PC-9 (cell line): ENCODE data around the gene TRIM31.

Experiments
- EZH2 ChIP-seq: fragments of 200-600 bp; sonication (generic); IDR thresholded peaks from 2 replicates; pipeline ENCODE4 v1.8.0; 2017; ENCODE audit warnings: antibody characterized with exemption, low read depth
- TF ChIP-seq, protein P1 (sequence below): fragments of 200-600 bp; sonication (generic); conservative IDR thresholded peaks from 2 replicates; pipeline ENCODE4 v1.6.1; 2017; ENCODE audit warnings: mixed run types, antibody characterized with exemption, mild to moderate bottlenecking, moderate library complexity

DNA sequence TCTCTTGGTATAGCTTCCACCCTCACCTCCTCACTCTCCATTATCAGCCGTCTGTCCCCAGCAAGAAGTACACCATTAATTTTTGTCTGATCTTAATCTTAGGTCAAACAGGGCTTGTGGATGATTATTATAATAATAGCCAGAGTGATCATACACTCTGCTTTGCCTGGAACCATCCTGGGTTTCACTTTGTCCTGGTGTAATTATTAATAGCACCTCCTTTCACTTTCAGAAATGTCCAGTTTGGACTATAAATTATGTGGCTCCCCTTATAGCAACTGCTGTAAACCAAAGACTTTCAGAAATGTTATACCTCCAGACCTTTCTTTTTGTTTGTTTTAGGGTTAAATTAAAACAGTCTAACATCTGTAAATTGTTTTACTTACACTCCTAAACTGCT, 951 bp upstream of the TRIM31 start:
- TF ChIP-seq, protein P1, sequence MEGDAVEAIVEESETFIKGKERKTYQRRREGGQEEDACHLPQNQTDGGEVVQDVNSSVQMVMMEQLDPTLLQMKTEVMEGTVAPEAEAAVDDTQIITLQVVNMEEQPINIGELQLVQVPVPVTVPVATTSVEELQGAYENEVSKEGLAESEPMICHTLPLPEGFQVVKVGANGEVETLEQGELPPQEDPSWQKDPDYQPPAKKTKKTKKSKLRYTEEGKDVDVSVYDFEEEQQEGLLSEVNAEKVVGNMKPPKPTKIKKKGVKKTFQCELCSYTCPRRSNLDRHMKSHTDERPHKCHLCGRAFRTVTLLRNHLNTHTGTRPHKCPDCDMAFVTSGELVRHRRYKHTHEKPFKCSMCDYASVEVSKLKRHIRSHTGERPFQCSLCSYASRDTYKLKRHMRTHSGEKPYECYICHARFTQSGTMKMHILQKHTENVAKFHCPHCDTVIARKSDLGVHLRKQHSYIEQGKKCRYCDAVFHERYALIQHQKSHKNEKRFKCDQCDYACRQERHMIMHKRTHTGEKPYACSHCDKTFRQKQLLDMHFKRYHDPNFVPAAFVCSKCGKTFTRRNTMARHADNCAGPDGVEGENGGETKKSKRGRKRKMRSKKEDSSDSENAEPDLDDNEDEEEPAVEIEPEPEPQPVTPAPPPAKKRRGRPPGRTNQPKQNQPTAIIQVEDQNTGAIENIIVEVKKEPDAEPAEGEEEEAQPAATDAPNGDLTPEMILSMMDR: no peak
- TF ChIP-seq EZH2: no peak
